Ovary (tissue), 3 donors: Measurements from ENCODE around the gene CA7.

Experiments
- EP300 ChIP-seq: sonication (generic); formaldehyde crosslinking; IDR thresholded peaks from one replicate; pipeline ENCODE4 v1.6.1; 2017; ENCODE audit warnings: antibody characterized with exemption
- POLR2A ChIP-seq: fragments of 450-650 bp; IDR thresholded peaks from one replicate; pipeline ENCODE4 v1.6.1; 2017; ENCODE audit warnings: antibody characterized with exemption, mild to moderate bottlenecking, moderate library complexity
- TF ChIP-seq, protein P1 (sequence below), 3 donors: fragments of 450-650 bp in 2 of 3; fragments of 200-600 bp in 1 of 3; IDR thresholded peaks; one replicate each; pipeline versions ENCODE4 v1.5.1 to v1.8.0; 2016 to 2022; ENCODE audit warnings: antibody characterized with exemption in 3 of 3, mild to moderate bottlenecking in 1 of 3
- donor health status: DM: no; HTN: no; CAD: no.

DNA sequence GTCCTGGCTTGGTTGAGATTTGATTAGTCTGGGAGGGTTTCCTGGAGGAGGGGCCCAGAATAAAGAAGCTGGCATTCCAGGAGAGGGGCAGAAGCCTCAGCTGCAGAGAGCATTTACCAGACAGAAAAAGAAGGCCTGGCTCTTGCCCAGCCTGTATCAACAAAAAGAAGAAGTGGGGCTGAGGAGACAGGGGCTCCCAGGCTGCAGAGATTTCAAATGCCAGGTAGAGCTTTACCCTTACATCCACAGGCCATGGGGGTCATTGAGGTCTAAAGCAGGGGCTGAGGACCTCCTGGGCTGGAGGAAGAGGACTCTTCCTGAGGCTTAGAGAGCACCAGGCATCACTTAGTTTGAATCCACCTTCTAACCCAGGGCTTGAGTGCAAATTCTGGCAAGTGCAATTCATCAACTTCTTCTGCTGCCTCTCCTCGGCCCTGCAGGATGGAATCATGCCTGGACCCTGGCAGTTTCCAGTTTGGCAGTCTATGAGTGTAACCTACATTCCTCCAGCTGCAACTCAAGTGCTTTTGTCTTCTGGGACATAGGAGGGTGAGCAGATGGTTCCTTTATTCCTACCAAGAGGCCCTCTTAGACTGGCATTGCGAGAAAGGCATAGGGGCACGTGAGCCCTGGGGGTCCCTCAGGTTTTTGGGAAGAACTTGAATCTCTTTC lies 15.3 kb downstream of the CA7 start:
- TF ChIP-seq POLR2A (no peak), EP300 (no peak)
- TF ChIP-seq, protein P1, sequence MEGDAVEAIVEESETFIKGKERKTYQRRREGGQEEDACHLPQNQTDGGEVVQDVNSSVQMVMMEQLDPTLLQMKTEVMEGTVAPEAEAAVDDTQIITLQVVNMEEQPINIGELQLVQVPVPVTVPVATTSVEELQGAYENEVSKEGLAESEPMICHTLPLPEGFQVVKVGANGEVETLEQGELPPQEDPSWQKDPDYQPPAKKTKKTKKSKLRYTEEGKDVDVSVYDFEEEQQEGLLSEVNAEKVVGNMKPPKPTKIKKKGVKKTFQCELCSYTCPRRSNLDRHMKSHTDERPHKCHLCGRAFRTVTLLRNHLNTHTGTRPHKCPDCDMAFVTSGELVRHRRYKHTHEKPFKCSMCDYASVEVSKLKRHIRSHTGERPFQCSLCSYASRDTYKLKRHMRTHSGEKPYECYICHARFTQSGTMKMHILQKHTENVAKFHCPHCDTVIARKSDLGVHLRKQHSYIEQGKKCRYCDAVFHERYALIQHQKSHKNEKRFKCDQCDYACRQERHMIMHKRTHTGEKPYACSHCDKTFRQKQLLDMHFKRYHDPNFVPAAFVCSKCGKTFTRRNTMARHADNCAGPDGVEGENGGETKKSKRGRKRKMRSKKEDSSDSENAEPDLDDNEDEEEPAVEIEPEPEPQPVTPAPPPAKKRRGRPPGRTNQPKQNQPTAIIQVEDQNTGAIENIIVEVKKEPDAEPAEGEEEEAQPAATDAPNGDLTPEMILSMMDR (IDR thresholded peaks at IDR 0.05), result no peak
